HepG2 (cell line): ENCODE measurements around the gene SYT9.

Source experiments
- ADNP ChIP-seq: sonication (generic); formaldehyde crosslinking; IDR thresholded peaks from 2 replicates; pipeline ENCODE4 v1.4.0; 2020; ENCODE audit warnings: missing genetic modification reagents
- BRCA1 ChIP-seq: sonication (generic); formaldehyde crosslinking; IDR thresholded peaks from 2 replicates; pipeline ENCODE4 v1.4.0; 2020; ENCODE audit warnings: missing genetic modification reagents
- NFE2L1 ChIP-seq: sonication (generic); formaldehyde crosslinking; IDR thresholded peaks from 2 replicates; pipeline ENCODE4 v1.4.0; 2020; ENCODE audit warnings: missing genetic modification reagents, mild to moderate bottlenecking, borderline replicate concordance
- NFYB ChIP-seq: sonication (generic); formaldehyde crosslinking; IDR thresholded peaks from 2 replicates; pipeline ENCODE4 v1.4.0; 2020; ENCODE audit warnings: missing genetic modification reagents
- PCBP2 ChIP-seq: fragments of 200-400 bp; formaldehyde crosslinking; optimal IDR thresholded peaks from 2 replicates; pipeline ENCODE3; 2018; ENCODE audit warnings: low read length, low read depth; ENCODE audit not compliant: poor library complexity, severe bottlenecking
- SMAD3 ChIP-seq: sonication (generic); formaldehyde crosslinking; IDR thresholded peaks from 2 replicates; pipeline ENCODE4 v1.4.0; 2020; ENCODE audit warnings: missing genetic modification reagents
- SMC3 ChIP-seq: IDR thresholded peaks from 2 replicates; pipeline ENCODE4 v1.6.1; 2011; ENCODE audit warnings: low read length, improper control_type of control experiment
- TARDBP ChIP-seq: sonication (generic); formaldehyde crosslinking; IDR thresholded peaks from 2 replicates; pipeline ENCODE4 v1.8.0; 2022; ENCODE audit warnings: mild to moderate bottlenecking, missing genetic modification reagents
- ZNF274 ChIP-seq: sonication (generic); formaldehyde crosslinking; IDR thresholded peaks from 2 replicates; pipeline ENCODE4 v1.5.1; 2020; ENCODE audit warnings: mild to moderate bottlenecking, missing genetic modification reagents
- ZNF280B ChIP-seq: sonication (generic); formaldehyde crosslinking; IDR thresholded peaks from 2 replicates; pipeline ENCODE4 v1.5.0; 2020; ENCODE audit warnings: missing genetic modification reagents, mild to moderate bottlenecking, borderline replicate concordance
- ZNF382 ChIP-seq: sonication (generic); formaldehyde crosslinking; IDR thresholded peaks from 2 replicates; pipeline ENCODE4 v1.5.0; 2020; ENCODE audit warnings: missing genetic modification reagents, mild to moderate bottlenecking, borderline replicate concordance

GRCh38 chr11:7515447-7515886 lies 263.8 kb downstream of the SYT9 start:
- TF ChIP-seq ZNF274 (CRISPR knock-in tag) (no peak), NFE2L1 (no peak), NFYB (CRISPR knock-in tag) (no peak), SMAD3 (no peak), TARDBP (CRISPR knock-in tag) (no peak), ADNP (CRISPR knock-in tag) (no peak), SMC3 (no peak), ZNF280B (CRISPR knock-in tag) (no peak), BRCA1 (CRISPR knock-in tag) (no peak), ZNF382 (CRISPR knock-in tag) (no peak), PCBP2 (no peak)
